Activated naive CD4-positive, alpha-beta T cell treated with anti-CD3 and anti-CD28 coated beads, Interleukin-2, amount 50 U/mL, for 16 hours (primary cell): ENCODE results near the gene TIMP2.
A peak's percentile ranks its signal among the peaks of the same experiment; 100 is the strongest.
"Not testable (repeated sequence)": the region's sequence is repeated elsewhere in the genome, so short reads cannot be mapped to it uniquely, and the experiment has no call there.

Experiments used
- DNase-seq: peaks from one replicate; pipeline ENCODE4 v3.0.0-alpha.2; 2020

The TIMP2 gene

DNA sequence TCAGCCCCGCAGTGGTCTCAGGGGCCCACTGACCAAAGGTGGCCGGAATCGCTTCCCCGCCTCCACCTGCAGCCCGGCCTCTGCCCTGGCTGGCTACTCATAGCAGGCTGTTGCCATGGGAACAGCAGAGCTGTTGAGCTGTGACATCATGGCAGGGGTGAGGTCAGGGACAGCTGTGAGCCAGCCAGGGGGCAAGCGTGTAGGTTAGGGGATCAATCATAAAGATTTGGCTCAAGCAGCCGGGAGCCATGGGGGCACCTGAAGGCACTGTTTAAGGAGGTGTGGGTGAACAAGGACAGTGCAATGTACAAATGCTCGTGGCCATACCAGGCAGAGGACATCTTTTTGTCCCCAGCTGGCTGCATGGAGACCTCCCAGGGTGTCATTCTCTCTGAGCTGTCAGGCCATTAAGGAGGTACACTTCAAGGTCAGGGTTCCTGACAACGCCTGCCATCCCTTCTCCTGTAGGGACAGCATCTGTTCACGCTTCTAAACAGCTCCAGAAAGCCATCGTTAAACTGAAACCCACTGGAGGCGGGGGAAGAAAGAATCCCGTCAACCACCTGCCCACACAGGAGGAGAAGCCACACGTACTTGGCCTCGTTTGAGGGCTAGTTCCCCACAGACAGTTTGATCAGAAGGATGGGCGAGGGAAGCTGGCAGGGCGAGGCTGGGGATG, 21.9 kb downstream of the TIMP2 start, which contains the start of gene CEP295NL:
TSS of gene CEP295NL (minus strand) at position 101 of the 679 bp plus-strand sequence. CDS start 1,373 bp downstream, outside the sequence.
- DNase-seq: no peak

DNA sequence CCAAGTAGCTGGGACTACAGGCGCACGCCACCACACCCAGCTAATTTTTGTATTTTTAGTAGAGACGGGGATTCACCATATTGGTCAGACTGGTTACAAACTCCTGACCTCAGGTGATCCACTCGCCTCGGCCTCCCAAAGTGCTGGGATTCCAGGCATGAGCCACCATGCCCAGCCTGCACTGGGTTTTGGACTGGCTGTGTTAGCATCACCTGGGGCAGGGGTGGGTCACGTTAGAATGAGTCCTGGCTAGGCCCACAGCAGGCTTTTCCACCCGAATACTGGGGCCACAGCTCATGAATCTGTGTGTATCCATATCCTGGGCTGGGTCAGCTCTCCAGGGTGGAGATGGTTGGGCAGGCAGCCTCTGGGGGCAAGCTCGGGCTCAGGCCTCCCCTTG, 23.0 kb downstream of the TIMP2 start:
- DNase-seq: not testable (repeated sequence)

DNA sequence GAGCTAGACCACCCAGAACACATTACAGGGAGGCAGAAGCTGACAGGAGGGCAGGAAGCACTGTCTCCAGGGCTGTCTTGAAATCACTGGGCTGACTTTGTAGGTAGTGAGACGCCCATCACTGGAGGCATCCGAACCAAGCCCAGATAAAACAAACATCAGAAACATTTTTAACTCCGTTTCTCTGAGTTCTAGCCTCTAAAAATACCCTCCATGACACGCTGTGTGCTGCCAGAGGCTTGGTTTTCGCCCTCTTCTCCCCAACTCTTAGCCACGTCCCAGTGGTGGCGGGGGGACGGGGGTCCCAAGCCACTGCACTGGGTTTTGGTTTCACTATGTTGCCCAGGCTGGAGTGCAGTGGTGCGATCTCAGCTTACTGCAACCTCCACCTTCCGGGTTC, 23.4 kb downstream of the TIMP2 start:
- no peak for DNase-seq

DNA sequence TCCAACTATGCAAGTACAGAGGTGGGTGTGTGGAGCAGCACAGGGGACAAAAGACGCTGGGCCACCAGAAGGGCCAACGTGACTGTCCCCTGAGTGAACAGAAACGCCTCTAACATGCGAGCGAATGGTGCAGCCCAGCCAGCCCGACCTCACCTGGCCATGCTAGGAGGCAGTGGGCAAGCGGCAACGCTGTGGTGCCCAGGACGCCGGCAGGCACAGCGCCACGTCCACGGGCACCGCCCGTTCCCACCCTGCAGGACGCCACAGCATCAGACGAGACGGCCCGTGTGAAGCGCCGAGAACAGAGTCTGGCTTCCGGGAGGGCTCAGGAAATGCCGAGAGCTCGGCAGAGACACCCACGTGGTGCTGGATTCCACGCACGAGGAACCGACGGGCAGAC, 24.4 kb downstream of the TIMP2 start:
- no peak for DNase-seq

DNA sequence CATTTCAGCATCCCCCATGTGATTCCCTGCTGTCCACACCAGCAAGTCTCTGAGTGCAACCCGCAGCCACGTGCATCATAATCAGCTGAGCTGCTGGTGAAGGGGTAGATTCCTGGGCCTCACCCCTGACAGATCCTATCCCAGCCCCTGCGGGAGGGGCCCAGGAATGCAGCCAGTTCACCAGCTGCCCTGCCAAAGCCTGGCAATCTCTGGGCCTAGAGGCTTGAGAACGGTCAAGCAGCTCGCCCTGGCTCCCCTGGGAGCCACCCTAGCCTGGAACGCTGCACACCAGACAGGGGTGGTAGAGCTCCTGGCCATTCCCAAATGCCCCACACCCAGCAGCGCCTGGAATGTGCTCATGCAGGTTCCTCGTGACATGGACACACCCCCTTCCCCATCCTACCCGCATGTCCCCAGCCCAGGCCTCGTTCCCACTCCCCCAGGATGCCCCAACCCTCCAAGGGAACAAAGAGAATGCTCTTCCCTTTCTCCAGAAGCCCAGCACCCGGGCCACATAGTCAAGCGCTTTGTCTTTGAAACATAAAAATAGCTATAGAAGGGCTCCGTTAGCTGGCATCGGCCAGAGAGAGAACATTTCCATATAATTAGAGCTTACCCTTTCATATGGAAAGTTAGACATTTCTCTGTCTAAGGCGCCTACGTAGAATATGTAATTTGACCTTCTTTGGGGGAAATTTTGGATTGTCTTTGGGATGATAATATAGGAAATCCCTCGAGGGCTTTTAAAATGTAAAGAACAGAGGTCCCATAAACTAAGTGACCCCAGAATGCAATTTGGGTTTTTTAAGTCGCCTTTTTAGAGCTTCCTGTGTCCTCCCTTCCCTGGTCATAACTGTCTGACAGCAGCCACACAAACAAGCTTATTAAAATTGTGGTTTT, 25.6 kb downstream of the TIMP2 start:
- no peak for DNase-seq

DNA sequence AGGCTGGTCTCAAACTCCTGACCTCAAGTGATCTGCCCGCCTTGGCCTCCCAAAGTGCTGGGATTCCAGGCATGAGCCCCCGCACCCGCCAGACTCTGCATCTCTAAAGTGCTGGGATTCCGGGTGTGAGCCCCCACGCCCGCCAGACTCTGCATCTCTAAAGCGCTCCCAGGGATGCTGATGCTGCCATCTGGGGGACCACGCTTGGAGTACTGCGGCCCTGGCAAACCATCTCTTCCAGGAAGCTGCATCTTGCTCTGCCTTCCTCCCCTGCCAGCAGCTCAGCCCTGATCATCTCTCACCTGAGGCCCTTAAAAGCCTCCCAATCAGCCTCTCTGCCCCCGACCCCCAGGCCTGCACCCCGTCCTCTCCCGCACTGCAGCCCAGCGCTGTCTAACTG, 26.2 kb downstream of the TIMP2 start:
- DNase-seq: no peak

DNA sequence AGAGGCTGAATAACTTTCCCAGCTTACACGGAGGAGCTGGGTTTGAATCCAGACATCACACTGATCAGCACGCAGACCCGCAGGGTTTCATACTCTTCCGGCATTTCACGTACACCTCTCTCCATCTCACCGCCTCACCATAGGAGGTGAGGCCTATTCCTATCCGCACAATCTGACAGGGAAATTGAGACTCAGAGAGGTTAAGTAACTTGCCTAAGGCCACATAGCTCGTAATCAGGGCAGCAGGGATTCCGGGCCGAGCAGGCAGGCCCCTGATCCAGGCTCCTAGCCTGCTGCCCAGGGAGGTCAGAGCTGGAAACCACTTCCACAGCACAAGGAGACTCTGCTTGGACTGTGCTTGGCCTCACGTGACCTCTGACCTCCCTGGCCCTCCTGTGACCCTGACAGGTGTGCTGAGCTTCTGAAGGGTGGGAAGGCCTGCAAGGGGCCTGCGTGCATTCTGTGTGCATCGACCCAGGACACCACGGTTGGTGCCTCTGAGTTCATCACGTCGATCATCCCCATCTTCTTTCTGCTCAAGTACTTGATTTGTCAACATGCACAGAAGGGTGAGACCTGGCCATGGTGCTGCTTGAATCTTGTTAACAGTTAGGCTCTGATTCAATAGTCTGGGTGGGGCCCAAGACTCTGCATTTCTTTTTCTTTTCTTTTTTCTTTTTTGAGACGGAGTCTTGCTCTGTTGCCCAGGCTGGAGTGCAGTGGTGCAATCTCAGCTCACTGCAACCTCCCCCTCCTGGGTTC, 26.9 kb downstream of the TIMP2 start:
- DNase-seq: no peak

DNA sequence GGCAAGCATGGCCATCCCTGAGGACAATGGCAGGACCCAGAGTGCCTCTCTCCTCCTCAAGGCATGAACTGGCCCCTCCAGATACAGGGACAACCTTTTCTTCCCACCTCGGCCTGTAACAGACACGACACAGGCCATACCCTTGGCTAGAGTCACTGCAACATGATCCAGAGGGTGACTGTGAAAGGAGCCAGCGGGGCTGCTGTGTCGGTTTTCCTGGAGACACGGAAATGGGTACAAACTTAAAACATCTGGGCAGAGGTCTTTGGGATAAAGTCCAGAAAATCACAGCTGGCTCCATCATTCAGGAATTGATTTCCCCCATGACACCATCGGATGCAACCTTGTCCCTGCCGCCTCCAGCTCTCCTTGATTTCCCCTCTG, 27.5 kb downstream of the TIMP2 start:
- no peak for DNase-seq

DNA sequence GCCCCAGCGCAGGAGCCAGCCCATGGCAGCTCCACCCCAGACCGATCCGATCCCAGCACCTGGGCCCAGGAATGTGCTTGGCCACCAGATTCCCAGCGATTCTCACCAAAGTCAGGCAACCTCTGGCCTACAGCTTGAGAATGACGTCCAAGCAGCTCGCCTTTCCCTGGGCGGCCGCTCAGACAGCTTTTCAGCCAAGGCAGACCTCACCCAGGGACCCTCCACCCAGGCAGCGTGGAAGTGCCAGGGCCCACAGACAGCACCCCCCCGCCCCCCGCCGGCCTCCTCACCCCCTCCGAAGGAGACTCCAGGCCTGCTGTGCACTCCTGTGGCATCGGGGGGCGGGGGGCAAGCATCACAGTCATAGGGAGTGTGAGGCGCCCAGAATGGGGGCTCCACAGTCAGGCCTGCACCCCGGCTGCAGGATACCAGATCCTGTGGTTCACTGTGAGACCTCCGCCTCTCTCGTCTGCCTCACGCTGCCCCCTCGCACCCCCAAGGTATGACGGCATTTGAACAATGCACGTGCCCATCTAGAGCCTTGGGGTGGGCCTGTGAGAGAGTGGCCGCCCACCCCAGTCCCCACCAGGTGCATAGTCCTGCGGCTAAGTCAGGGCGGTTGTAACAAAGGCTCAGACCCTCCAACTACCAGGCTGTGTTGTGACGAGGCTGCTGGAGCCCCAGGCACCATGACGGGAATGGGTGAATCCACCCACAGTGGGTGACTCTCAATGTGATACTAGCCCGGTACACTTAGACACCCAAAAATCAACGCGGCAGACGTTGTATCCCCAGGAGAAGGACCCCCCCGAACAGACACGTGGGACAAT, 28.1 kb downstream of the TIMP2 start:
- no peak for DNase-seq

DNA sequence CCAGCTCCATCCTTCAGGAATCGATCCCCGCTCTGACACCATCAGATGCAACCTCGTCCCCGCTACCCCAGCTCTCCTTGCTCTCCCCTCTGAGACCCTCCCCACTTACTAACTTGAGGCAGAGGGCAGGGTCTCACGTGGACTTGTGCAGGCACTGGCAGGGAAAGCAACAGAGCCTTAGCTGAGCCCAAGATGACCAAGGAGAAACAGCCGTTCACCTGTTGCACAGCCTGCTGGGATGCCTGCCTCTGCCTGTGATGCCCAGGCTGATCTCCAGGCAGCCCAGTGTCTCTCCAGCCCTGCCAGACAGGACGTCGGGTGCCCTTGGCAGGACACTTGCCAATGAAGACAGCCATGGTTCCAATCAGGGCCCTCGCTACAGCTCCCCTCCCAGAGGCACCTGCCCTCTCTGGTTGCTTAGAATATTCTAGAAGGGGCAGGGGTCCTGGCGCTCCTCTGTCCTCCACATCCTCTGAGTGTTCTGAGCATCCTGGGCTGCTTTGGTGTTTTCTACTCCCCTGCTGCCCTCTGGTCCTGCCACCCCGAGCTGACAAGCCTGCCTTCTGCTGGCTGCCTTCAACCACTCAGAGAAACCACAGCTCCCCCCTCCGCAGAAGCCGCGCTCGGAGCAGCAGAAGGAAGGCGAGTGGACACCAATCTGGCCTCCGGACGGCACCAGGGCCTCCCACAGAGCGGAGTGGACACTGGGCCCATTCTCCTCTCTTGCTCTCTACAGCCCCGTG, 28.9 kb downstream of the TIMP2 start:
- no peak for DNase-seq

DNA sequence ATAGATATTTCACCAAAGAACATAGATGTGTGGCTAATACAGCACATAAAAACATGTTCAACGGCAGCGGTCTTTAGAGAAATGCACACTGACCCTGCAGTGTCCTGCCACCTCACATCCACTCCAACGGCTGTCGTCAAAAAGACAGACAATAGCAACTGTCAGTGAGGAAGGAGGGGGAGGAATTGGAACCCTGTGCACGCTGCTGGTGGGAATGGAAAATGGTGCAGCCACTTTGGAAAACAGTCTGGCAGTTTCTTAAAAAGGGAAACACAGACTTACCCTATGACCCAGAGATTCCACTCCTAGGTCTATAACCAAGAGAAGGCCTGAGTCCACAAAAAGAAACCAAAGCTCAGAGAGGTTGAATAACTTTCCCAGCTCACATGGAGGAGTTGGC, 29.9 kb downstream of the TIMP2 start:
- DNase-seq: no peak

DNA sequence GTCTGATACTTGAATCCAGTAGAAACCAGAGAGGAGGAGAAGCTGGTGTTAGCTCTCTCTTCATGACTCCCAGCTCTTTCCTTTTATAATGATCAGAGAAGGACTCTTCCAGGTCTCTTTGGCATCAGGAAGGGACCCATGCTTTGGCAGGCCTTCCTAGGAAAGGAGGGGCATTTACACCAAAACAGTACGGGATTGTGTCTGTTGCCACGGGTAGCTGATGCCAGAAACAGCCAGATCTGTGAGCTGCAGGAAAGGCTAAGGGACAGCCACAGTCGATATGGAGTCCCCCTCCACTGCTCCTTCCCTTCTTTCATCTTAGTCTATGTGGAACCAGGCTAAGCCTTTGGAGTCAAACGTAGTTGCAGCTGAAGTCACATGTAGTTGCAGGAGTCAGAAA, 31.5 kb downstream of the TIMP2 start:
- DNase-seq: no peak

DNA sequence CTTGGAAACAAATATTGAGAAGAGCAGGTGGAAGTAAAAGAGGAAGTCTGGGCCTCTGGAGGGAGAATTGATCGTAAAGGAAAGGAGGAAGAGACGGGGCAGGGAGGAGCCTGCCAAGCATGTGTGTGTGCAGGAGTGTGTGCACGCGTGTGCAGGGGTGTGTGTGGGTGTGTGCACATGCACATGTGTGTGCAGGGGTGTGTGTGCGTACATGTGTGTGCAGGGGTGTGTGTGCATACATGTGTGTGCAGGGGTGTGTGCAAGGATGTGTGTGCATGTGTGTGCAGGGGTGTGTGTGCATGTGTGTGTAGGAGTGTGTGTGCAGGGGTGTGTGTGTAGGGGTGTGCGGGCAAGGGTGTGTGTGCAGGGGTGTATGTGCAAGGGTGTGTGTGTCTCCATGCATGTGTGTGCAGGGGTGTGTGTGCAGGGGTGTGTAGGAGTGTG, 32.2 kb downstream of the TIMP2 start:
- no peak for DNase-seq

DNA sequence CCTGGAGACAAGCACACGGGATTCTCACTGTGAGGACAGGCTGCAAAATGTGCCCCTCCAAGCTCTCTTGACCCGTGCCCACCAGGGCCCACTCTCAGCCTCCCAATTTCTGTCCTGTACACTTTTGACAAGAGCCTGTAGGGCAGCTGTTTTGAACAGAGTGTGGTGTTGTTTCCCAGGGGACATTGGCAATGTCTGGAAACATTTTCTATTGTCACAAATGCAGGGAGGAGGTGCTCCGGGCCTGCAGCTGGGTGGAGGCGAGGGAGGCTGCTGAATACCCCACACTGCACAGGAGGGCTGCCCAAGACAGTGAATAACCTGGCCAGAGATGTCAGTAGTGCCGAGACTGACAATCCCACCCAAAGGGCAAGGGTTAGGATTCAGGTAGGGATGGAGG, 32.7 kb downstream of the TIMP2 start:
- DNase-seq: no peak

DNA sequence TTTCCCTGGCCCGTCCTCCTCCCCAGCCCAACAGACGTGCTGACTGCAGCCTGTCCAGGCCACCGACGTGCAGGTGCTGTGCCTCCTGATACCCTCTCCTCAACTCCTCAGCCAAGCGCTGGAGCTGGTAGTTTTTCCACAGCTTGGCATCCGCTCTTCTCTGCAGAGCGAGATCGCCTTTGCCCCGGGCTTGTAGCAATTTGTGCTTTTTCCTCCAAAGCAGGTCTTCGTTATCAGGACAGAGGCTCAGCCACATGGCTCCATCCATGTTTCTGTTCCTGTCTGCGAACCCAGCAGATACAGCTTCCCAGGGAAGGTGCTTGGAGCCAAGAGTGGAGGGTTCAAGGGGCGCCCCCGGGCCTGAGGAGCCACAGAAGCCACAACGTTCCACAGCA, 33.1 kb downstream of the TIMP2 start:
- DNase-seq: no peak

DNA sequence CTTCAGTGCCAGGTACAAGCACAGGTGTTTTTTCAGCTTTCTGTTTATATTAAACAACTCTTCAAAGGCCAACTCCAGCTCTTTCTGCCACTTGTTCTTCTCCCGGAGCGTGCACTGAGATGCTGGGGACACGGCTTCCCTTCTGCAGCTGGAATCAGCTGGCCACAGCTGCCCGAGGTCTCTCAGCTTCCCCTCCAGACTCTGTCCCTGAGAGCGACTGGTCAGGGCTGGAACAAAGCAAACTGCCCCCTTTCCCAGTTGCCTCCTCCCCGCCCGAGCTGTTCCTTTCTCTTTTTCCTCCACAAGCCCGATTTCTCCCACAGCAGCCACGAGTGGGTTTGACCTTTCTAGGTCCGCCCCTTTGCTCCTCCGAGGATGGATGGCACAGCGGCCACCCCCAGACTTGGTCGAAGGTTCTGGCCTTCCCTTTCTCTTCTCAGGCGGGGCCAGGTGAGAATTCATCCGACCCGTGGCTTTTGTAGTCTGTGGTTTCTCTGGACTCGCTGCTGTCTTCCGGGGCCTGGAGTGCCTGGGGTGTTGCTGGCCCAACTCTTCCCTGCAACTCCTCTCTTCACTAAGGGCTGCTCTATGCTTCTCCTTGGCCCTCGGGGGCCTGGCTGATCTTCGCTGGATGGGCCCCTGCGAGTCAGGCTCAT, 33.7 kb downstream of the TIMP2 start:
- no peak for DNase-seq

DNA sequence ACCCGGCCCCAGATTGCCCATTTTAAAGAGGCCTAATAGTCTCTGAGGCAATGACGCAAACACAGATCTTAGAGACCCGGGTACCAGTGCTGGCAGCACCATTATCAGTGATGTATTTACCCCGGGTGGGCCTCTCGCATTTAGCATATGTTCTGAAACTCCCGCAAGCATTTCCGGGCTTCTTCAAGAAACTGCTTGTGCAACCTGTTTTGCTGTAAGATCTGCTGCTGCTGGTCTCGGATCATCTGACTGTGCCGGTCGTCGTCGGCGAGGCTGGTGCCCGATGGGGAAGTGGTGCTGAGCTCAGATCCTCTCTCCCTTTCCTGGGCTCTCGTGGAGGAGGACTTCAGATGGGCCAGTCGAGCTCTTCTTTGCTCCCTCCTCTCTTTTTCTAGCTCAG, 34.7 kb downstream of the TIMP2 start:
- peak; percentile 46 for DNase-seq

DNA sequence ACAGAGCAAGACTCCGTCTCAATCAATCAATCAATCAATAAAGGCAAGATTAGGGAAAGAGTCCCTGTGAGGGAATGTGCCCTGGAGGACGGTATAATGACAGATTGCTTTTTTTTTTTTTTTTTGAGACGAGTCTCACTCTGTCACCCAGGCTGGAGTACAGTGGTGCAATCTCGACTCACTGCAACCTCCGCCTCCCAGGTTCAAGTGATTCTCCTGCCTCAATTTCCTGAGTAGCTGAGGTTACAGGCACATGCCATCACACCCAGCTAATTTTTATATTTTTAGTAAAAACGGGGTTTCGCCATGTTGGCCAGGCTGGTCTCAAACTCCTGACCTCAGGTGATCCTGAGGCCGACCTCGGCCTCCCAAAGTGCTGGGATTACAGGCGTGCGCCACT, 35.1 kb downstream of the TIMP2 start:
- DNase-seq: not testable (repeated sequence)

DNA sequence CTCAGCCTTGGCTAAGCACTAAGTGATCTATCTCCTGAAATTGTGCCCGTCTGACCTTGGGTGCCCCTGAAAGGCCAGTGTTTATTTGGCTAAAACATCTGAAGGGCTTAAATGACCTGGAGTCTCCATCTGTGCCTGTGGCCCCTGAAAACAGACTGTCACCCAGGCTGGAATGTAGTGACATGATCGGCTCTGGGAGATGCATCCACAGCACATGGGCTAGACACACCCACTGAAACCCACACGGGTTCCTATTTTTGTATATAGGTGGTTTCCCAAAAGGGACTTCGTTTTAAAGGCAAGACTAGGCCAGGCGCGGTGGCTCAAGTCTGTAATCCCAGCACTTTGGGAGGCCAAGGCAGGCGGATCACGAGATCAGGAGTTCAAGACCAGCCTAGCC, 35.7 kb downstream of the TIMP2 start:
- no peak for DNase-seq

DNA sequence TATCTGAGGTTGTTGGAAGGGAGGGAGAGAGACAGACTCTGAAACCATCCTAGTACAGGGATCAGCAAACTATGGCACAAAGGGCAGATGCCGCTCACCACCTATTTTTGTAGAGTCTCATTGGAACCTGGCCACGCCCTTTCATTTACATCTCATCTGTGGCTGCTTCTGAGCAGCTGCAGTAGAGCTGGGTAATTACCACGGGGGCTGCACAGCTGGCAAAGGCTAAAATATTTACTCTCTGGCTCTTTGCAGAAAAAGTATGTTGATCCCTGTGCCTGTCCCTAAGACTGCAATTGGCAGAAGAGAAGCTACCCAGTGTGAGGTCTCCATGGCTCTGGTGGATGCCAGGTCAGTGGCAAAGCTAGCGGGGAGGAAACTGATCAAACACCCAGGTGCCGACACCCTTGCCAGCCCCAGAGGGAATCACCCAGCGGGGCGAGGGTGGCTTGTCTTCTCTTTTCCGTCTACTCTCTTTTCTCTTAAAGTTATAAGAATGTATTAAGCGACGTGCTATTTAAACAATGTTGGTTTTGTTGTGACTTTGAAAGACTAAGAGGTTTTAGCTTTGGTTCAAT, 36.2 kb downstream of the TIMP2 start:
- no peak for DNase-seq

DNA sequence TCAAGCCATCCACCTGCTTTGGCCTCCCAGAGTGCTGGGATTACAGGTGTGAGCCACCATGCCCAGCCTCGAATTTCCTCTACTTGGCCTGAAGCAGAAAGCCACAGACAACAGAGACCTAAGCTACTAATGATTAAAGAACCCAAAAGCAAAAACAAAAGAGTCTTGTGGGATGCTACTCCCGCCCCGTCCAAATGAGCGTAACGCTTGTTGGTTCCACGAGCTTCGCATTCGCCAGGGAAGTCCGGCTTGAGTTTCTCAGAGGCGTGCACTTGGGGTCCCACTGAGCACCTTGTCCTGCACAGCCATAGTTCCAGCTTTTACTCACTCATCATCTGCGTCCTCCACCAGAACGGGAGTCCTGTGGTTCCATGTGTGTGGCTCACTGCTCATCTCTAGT, 38.2 kb downstream of the TIMP2 start:
- DNase-seq: no peak
